Measurements from ENCODE around the gene CFAP46. TPM values are rescaled to one million over a fixed set of nuclear protein-coding genes. Genes with fewer than 3 reads are reported as not detected.

Gene CFAP46
- total RNA-seq, 1 donor from 2014 or later = 4.4 TPM

GRCh38 chr10:132981746-132982145 lies 39.4 kb upstream of the CFAP46 start:
- Mint-ChIP-seq H3K27me3 (ENCODE audit: low read depth) (peaks cover 20% of the 10 kb centered on the region), H3K4me1 (no peaks in the 10 kb centered on the region), H3K36me3 (ENCODE audit: low read depth) (no peaks in the 10 kb centered on the region), H3K27ac (ENCODE audit: unreplicated experiment) (no peak overlapping the region), H3K9me3 (no peaks in the 10 kb centered on the region), H3K4me3 (no peak overlapping the region)
- DNase-seq (ENCODE audit: low read depth, low spot score) = no peak
- TF ChIP-seq CTCF (conservative IDR thresholded peaks at IDR 0.05) = no peak

- Mint-ChIP-seq H3K4me1 (no peaks in the 10 kb centered on the region), H3K27ac (ENCODE audit: unreplicated experiment) (no peak overlapping the region), H3K9me3 (no peaks in the 10 kb centered on the region), H3K27me3 (ENCODE audit: low read depth) (peaks cover 20% of the 10 kb centered on the region), H3K4me3 (no peak overlapping the region), H3K36me3 (ENCODE audit: low read depth) (no peaks in the 10 kb centered on the region)
- DNase-seq (ENCODE audit: low read depth, low spot score) = no peak
- no peak for TF ChIP-seq CTCF (conservative IDR thresholded peaks at IDR 0.05)
These were observed 38.8 kb upstream of the CFAP46 start for GRCh38 chr10:132981173-132981555.

GRCh38 chr10:132980426-132981172 lies 38.2 kb upstream of the CFAP46 start:
- Mint-ChIP-seq H3K27ac (ENCODE audit: unreplicated experiment) (no peak overlapping the region), H3K4me3 (no peak overlapping the region), H3K27me3 (ENCODE audit: low read depth) (peaks cover 20% of the 10 kb centered on the region), H3K36me3 (ENCODE audit: low read depth) (no peaks in the 10 kb centered on the region), H3K9me3 (no peaks in the 10 kb centered on the region), H3K4me1 (no peaks in the 10 kb centered on the region)
- TF ChIP-seq CTCF (conservative IDR thresholded peaks at IDR 0.05) = no peak
- no peak for DNase-seq (ENCODE audit: low read depth, low spot score)

- Mint-ChIP-seq H3K36me3 (ENCODE audit: low read depth) (no peaks in the 10 kb centered on the region), H3K27me3 (ENCODE audit: low read depth) (peaks cover 20% of the 10 kb centered on the region), H3K9me3 (no peaks in the 10 kb centered on the region)
These were observed 37.4 kb upstream of the CFAP46 start for GRCh38 chr10:132979491-132980425.

GRCh38 chr10:132978542-132978941 lies 36.2 kb upstream of the CFAP46 start:
- no peak for TF ChIP-seq CTCF (conservative IDR thresholded peaks at IDR 0.05)
- Mint-ChIP-seq H3K27me3 (ENCODE audit: low read depth) (peaks cover 17% of the 10 kb centered on the region), H3K36me3 (ENCODE audit: low read depth) (no peaks in the 10 kb centered on the region), H3K9me3 (no peaks in the 10 kb centered on the region), H3K4me3 (no peak overlapping the region), H3K4me1 (no peaks in the 10 kb centered on the region), H3K27ac (ENCODE audit: unreplicated experiment) (no peak overlapping the region)
- DNase-seq (ENCODE audit: low read depth, low spot score) = no peak

More at GRCh38 chr10:132979491-132980425, 37.4 kb upstream of the CFAP46 start:
- no peak overlapping the region for H3K4me3 Mint-ChIP-seq
- no peak overlapping the region for H3K27ac Mint-ChIP-seq (ENCODE audit: unreplicated experiment)
- H3K4me1 Mint-ChIP-seq = no peaks in the 10 kb centered on the region
- TF ChIP-seq CTCF (conservative IDR thresholded peaks at IDR 0.05) = no peak
- DNase-seq (ENCODE audit: low read depth, low spot score) = no peak

Data from neural crest cell (in vitro differentiated cells).